Measurements from ENCODE around the gene SH3TC1. TPM values are rescaled to one million over a fixed set of nuclear protein-coding genes. Genes with fewer than 3 reads are reported as not detected.

Gene SH3TC1
- total RNA-seq, 1 donor from 2014 or later, result 0.70 TPM

- H3K4me3 Mint-ChIP-seq (ENCODE audit: unreplicated experiment), result no peak overlapping the region
- no peaks in the 10 kb centered on the region for H3K9me3 Mint-ChIP-seq (ENCODE audit: unreplicated experiment)
- no peak for DNase-seq (ENCODE audit: extremely low spot score, unreplicated experiment)
- no peaks in the 10 kb centered on the region for H3K4me1 Mint-ChIP-seq (ENCODE audit: unreplicated experiment)
- no peak for TF ChIP-seq CTCF (IDR thresholded peaks at IDR 0.05)
- no peaks in the 10 kb centered on the region for H3K36me3 Mint-ChIP-seq (ENCODE audit: unreplicated experiment)
- peaks cover 41% of the 10 kb centered on the region for H3K27me3 Mint-ChIP-seq (ENCODE audit: unreplicated experiment)
- H3K27ac Mint-ChIP-seq (ENCODE audit: unreplicated experiment), result no peak overlapping the region
These were observed 46.8 kb upstream of the SH3TC1 start for GRCh38 chr4:8152090-8152864.

GRCh38 chr4:8152865-8153257 is 46.2 kb upstream of the SH3TC1 start:
- Mint-ChIP-seq H3K9me3 (ENCODE audit: unreplicated experiment) (no peaks in the 10 kb centered on the region), H3K4me1 (ENCODE audit: unreplicated experiment) (no peaks in the 10 kb centered on the region), H3K27ac (ENCODE audit: unreplicated experiment) (no peak overlapping the region), H3K27me3 (ENCODE audit: unreplicated experiment) (peaks cover 40% of the 10 kb centered on the region), H3K4me3 (ENCODE audit: unreplicated experiment) (no peak overlapping the region), H3K36me3 (ENCODE audit: unreplicated experiment) (no peaks in the 10 kb centered on the region)
- no peak for TF ChIP-seq CTCF (IDR thresholded peaks at IDR 0.05)
- DNase-seq (ENCODE audit: extremely low spot score, unreplicated experiment), result no peak

GRCh38 chr4:8153441-8153840 is 45.6 kb upstream of the SH3TC1 start:
- Mint-ChIP-seq H3K27me3 (ENCODE audit: unreplicated experiment) (peaks cover 38% of the 10 kb centered on the region), H3K9me3 (ENCODE audit: unreplicated experiment) (no peaks in the 10 kb centered on the region), H3K27ac (ENCODE audit: unreplicated experiment) (no peak overlapping the region), H3K36me3 (ENCODE audit: unreplicated experiment) (no peaks in the 10 kb centered on the region), H3K4me1 (ENCODE audit: unreplicated experiment) (no peaks in the 10 kb centered on the region), H3K4me3 (ENCODE audit: unreplicated experiment) (no peak overlapping the region)
- DNase-seq (ENCODE audit: extremely low spot score, unreplicated experiment), result no peak
- TF ChIP-seq CTCF (IDR thresholded peaks at IDR 0.05), result no peak

GRCh38 chr4:8155048-8155447 is 44.0 kb upstream of the SH3TC1 start:
- Mint-ChIP-seq H3K4me1 (ENCODE audit: unreplicated experiment) (peaks cover 9% of the 10 kb centered on the region), H3K4me3 (ENCODE audit: unreplicated experiment) (no peak overlapping the region), H3K9me3 (ENCODE audit: unreplicated experiment) (no peaks in the 10 kb centered on the region), H3K27ac (ENCODE audit: unreplicated experiment) (no peak overlapping the region), H3K27me3 (ENCODE audit: unreplicated experiment) (peaks cover 32% of the 10 kb centered on the region), H3K36me3 (ENCODE audit: unreplicated experiment) (peaks cover 3% of the 10 kb centered on the region)
- no peak for DNase-seq (ENCODE audit: extremely low spot score, unreplicated experiment)
- no peak for TF ChIP-seq CTCF (IDR thresholded peaks at IDR 0.05)

- peaks cover 26% of the 10 kb centered on the region for H3K27me3 Mint-ChIP-seq (ENCODE audit: unreplicated experiment)
- no peak for TF ChIP-seq CTCF (IDR thresholded peaks at IDR 0.05)
- no peaks in the 10 kb centered on the region for H3K9me3 Mint-ChIP-seq (ENCODE audit: unreplicated experiment)
- peaks cover 9% of the 10 kb centered on the region for H3K4me1 Mint-ChIP-seq (ENCODE audit: unreplicated experiment)
- H3K4me3 Mint-ChIP-seq (ENCODE audit: unreplicated experiment), result no peak overlapping the region
- H3K36me3 Mint-ChIP-seq (ENCODE audit: unreplicated experiment), result peaks cover 3% of the 10 kb centered on the region
- DNase-seq (ENCODE audit: extremely low spot score, unreplicated experiment), result no peak
- H3K27ac Mint-ChIP-seq (ENCODE audit: unreplicated experiment), result no peak overlapping the region
These were observed 43.2 kb upstream of the SH3TC1 start for GRCh38 chr4:8155660-8156421.
